Fibroblast of skin of left biceps (primary cell): ENCODE measurements around the gene RCC2.
"Not testable (repeated sequence)": the region's sequence is repeated elsewhere in the genome, so short reads cannot be mapped to it uniquely, and the experiment has no call there.

ENCODE experiments used
- DNase-seq, 2 experiments: peaks; one replicate each; pipeline ENCODE4 v3.0.0-alpha.2; 2013; ENCODE audit warnings: low read depth in 2 of 2

Gene RCC2

GRCh38 chr1:17419626-17420328 is 19.7 kb downstream of the RCC2 start:
- no peak for DNase-seq

- no peak for DNase-seq
Observed at GRCh38 chr1:17416389-17416788, 23.1 kb downstream of the RCC2 start.

GRCh38 chr1:17414022-17414421 is 25.5 kb downstream of the RCC2 start:
- no peak for DNase-seq

GRCh38 chr1:17412093-17412870 is 27.2 kb downstream of the RCC2 start:
- DNase-seq: no peak

GRCh38 chr1:17409391-17409811 is 30.1 kb downstream of the RCC2 start:
- DNase-seq: no peak

- DNase-seq: not testable (repeated sequence)
Observed at GRCh38 chr1:17407786-17408514, 31.5 kb downstream of the RCC2 start.

- DNase-seq: not testable (repeated sequence)
Observed at GRCh38 chr1:17406760-17407475, 32.6 kb downstream of the RCC2 start.

- DNase-seq: no peak
Observed at GRCh38 chr1:17405898-17406759, 33.3 kb downstream of the RCC2 start.

- no peak for DNase-seq
Observed at GRCh38 chr1:17404820-17405219, 34.7 kb downstream of the RCC2 start.

GRCh38 chr1:17404034-17404684 is 35.3 kb downstream of the RCC2 start:
- no peak for DNase-seq

GRCh38 chr1:17403081-17403480 is 36.4 kb downstream of the RCC2 start:
- no peak for DNase-seq

GRCh38 chr1:17401841-17402240 is 37.6 kb downstream of the RCC2 start:
- no peak for DNase-seq

GRCh38 chr1:17400725-17401341 is 38.6 kb downstream of the RCC2 start:
- DNase-seq: no peak

- DNase-seq: no peak
Observed at GRCh38 chr1:17397910-17398695, 41.4 kb downstream of the RCC2 start.

GRCh38 chr1:17393230-17393629 is 46.2 kb downstream of the RCC2 start:
- no peak for DNase-seq

- DNase-seq: no peak
Observed at GRCh38 chr1:17392199-17392740, 47.2 kb downstream of the RCC2 start.

GRCh38 chr1:17381161-17381560 is 58.3 kb downstream of the RCC2 start:
- no peak for DNase-seq

- DNase-seq: no peak
Observed at GRCh38 chr1:17377325-17377953, 62.0 kb downstream of the RCC2 start.
